GM04503 (cell line): ENCODE measurements around the gene SSBP3.

Source experiments
- DNase-seq: peaks from one replicate; pipeline ENCODE4 v3.0.0-alpha.2; 2012; ENCODE audit warnings: low read depth

Gene SSBP3

GRCh38 chr1:54176621-54177327 is 229.4 kb downstream of the SSBP3 start:
- DNase-seq, result no peak
